GM21381 (cell line): ENCODE results near the gene ABCB10.
"Not testable (repeated sequence)": the region's sequence is repeated elsewhere in the genome, so short reads cannot be mapped to it uniquely, and the experiment has no call there.

ENCODE experiments used
- ATAC-seq: cut with Tn5 transposase; IDR thresholded peaks from one replicate; pipeline ENCODE4 v1.9.1; 2021; ENCODE audit warnings: mild to moderate bottlenecking, moderate library complexity; ENCODE audit not compliant: unreplicated experiment

ABCB10 gene

DNA sequence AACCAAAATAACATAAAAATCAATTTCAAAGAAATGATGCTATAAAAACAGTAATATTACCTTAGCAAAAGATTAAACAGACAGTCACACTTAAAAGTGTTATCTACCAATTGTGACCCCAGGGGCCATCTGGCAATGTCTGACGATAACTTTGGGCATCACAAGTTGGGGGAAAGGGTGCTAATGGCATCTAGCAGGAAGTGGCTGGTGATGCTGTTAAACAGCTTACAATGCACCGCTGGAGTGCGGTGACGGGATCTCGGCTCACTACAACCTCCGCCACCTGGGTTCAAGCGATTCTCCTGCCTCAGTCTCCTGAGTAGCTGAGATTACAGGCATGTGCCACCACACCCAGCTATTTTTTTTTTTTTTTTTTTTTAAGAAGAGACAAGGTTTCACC is 78.0 kb downstream of the ABCB10 start:
- ATAC-seq = no peak

DNA sequence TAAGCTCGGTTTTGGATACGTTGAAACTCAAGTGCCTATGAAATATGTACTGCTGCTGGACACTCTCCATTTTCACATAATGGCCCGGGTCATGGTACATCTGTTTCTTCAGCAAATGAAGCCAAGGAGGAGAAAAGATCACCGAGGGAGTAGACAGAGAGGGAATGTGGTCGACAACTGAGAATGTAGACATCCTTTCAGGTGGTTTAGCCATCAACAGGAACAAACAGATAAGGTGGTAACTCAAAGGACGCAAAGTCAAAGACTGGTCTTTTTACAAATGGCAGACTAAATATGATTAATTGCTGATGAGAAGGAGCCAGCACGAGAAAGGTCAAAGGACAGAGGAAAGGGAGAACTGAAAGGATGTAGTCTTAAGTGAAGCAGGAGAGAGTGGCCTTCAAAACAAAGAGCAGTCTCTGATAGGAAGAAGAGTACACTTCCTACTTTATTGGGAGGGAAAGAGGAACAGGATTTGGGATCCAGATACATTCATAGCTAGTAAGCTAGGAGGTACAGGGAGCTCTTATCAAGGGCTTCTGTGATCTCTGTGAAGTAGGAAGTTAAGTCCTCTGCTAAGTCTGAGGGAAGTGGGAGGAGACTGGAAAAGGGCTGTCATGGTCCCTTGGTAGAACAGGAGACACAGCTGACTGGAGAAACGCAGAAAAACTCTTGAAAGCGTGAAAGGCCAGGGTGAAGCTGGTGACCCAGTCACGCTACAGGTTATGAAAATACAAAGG is 78.7 kb downstream of the ABCB10 start:
- ATAC-seq = peak; percentile 69

DNA sequence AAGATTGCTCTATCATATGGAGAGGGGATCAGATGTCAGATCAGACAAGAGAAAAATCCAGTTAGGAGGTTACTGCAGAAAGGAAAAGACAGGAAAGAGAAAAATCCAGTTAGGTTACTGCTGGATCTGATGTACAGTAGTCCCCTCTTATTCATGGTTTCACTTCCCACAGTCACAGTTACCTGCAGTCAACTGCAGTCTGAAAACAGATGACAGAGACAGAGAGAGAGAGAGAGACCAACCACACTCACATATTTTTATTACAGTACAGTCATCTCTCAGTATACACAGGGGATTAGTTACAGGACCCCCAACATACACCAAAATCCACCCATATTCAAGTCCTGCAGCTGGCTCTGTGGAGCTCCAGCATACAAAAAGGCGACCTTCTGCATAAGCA is 79.7 kb downstream of the ABCB10 start:
- peak; percentile 65 for ATAC-seq

DNA sequence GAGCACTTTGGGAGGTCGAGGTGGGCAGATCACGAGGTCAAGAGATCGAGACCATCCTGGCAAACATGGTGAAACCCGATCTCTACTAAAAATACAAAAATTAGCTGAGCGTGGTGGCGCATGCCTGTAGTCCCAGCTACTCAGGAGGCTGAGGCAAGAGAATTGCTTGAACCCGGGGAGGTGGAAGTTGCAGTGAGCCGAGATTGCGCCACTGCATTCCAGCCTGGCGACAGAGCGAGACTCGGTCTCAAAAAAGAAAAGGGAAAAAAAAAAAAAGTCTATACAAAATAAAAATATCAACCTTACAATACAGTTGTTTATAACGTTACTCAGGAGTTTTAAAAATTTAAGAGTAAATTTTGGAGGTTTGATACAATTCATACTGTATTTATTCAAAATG is 82.6 kb downstream of the ABCB10 start:
- ATAC-seq = not testable (repeated sequence)

DNA sequence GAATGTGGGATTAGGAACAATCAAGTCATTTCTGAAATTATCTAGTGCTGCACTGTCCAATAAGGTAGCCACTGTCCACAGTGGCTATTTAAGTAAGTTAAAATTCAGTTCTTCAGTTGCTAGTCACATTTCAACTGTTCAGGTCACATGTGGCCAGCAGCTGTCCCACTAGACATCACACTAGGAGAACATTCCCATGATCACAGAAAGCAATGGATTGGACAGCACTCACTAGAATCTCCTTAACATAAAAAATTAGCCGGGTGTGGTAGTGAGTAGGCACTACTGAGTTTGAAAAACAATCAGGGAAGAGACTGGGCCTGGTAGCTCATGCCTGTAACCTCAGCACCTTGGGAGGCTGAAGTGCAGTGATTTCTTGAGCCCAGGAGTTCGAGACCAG is 84.0 kb downstream of the ABCB10 start:
- no peak for ATAC-seq

DNA sequence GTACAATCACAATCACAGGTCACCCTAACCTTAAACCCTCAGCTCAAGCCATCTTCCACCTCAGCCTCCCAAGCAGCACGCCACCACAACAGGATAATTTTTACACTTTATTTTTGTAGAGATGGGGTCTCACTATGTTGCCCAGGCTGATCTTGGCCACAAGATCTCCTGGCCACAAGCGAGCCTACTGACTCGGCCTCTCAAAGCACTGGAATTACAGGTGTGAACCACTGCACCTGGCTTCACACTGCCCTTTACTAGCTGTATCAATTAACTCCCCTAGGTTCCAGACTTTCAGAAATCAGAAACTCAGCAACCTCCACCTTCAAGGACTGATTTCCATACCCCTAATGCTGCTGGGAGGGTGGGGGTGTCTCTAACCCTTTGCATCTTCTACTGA is 87.3 kb downstream of the ABCB10 start:
- no peak for ATAC-seq

DNA sequence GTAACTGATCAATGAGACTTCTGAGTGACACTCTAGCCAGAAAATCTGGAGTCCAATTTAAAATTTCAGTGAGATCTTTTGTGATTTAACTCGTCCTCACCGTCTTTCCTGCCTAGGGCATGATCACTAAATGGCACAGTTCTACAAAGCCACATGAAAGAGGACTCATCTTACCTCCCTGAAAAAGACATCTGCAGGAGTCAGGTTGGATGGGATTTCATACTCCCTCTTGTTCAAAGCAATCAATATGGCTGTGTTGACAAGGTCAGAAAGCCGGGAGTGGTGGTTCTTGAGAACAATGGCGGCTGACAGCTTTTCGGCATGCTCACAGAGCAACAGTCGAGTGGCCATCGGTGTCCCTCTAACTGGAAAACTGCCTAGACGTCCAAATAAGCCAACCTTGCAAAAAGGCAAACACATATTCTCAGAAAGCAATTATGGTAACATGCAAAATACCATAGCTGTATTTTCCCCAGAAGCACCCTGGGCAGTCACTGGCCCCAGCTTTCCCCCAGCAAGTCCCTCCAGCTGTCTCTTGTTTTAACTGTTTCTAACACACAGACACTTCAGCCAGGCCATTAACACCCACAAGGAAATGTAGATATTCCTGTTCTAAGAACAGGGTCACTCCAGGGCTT is 88.0 kb downstream of the ABCB10 start:
- no peak for ATAC-seq

DNA sequence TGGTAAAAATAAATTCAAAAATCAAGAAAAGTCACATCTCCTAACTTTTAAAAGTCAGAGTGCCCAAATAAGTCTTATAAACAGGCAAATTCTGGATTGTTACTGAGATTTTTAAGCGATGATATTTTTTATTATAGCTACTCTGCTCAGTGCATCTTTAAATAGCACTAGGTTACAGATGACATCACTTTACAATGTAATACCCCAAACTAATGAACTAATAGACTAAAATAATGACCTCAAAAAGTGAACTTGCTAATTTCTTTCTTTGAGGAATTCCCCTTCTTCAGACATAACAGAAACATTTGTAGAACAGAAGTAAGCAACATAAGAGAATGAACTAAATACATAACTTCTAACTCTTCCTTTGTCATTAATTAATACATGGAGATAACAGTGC is 91.6 kb downstream of the ABCB10 start:
- no peak for ATAC-seq
